Activated T-cell treated with anti-CD3 and anti-CD28 coated beads, Interleukin-2, amount 50 U/mL, for 4 hours (primary cell): ENCODE results near the gene ZXDC. TPM values are rescaled to one million over a fixed set of nuclear protein-coding genes. Genes with fewer than 3 reads are reported as not detected.

Experiments used
- ATAC-seq, 2 donors: fragments of 200-7000 bp; cut with Tn5 transposase; one replicate each; pipeline ENCODE4 v1.10.0; 2021
- DNase-seq: peaks from one replicate; pipeline ENCODE4 v3.0.0-alpha.2; 2020
- H3K27me3 Mint-ChIP-seq: one replicate; pipeline ENCODE4 v1.8.0; 2021; ENCODE audit warnings: low read depth, mixed read lengths
- H3K36me3 Mint-ChIP-seq: one replicate; pipeline ENCODE4 v1.8.0; 2022; ENCODE audit warnings: mixed read lengths; ENCODE audit not compliant: insufficient read depth
- H3K4me1 Mint-ChIP-seq: one replicate; pipeline ENCODE4 v1.8.0; 2021; ENCODE audit warnings: low read depth, mixed read lengths
- H3K4me3 Mint-ChIP-seq: one replicate; pipeline ENCODE4 v1.8.0; 2021; ENCODE audit warnings: mild to moderate bottlenecking, moderate library complexity, mixed read lengths
- H3K9me3 Mint-ChIP-seq: one replicate; pipeline ENCODE4 v1.8.0; 2021; ENCODE audit warnings: mixed read lengths
- total RNA-seq, 3 donors: library from RNA; stranded (reverse); gene quantifications; one replicate each; pipeline ENCODE4 v1.2.1, GENCODE V29; 2021

The ZXDC gene
- total RNA-seq, 3 donors from 2014 or later = 24.4 to 25.6 (median 25.6) TPM

DNA sequence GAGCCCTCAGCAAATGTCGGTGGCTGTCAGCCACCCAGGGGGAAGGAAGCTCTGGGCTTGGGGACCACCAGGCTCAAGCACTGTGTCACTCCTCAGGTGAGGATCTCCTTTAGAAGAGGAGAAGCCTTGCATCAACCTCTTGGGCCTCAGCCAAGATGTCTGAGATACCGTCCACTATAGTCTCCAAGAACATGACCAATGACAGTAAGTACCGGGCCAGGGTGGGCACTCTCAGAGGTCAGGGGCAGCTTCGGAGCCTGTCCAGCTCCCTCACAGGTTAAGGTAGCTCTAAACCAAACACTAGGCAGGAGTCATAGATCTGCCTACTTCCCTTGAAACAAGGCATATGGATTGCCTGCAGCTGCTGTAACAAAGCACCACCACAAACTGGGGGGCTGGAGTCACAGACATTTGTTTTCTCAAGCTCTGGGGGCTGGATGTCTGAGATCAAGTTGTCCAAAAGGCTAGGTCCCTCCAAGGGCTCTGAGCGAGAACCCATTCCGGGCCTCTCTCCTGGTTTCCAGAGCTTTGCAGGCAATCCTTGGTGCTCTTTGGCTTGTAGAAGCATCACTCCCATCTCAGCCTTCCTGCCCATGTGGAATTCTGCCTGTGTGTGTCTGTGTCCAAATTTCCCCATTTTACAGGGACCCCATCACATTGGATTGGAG is 79.7 kb downstream of the ZXDC start:
- ATAC-seq (no peak), DNase-seq (no peak)
- H3K36me3 Mint-ChIP-seq = no peaks in the 10 kb centered on the region
- peaks cover 40% of the 10 kb centered on the region for H3K27me3 Mint-ChIP-seq
- no peaks in the 10 kb centered on the region for H3K9me3 Mint-ChIP-seq
- no peak overlapping the region for H3K4me3 Mint-ChIP-seq
- H3K4me1 Mint-ChIP-seq = no peaks in the 10 kb centered on the region

DNA sequence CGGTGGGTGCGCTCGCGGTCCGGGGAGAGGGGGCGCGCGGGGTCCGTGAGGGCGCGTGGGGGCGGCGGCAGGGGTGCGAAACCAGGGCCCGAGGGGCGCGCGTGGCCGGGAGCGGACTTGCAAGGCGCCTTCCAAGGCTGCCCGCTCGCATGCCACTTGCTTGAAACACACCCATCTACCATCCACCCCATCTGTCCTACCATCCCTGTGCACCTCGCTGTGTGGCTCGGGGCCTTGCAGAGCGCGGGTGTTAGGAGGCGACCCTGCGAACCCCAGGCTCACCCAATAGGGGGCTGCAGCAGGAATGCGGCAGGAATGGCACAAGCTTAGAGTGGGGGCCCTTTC is 80.7 kb downstream of the ZXDC start:
- Mint-ChIP-seq H3K4me3 (no peak overlapping the region), H3K27me3 (peaks cover 49% of the 10 kb centered on the region), H3K36me3 (no peaks in the 10 kb centered on the region), H3K4me1 (no peaks in the 10 kb centered on the region), H3K9me3 (no peaks in the 10 kb centered on the region)
- ATAC-seq = no peak
- DNase-seq = no peak

- Mint-ChIP-seq H3K36me3 (no peaks in the 10 kb centered on the region), H3K27me3 (peaks cover 53% of the 10 kb centered on the region), H3K9me3 (no peaks in the 10 kb centered on the region), H3K4me3 (no peak within 1 kb of the TSS), H3K4me1 (peaks cover 2% of the 10 kb centered on the region)
- no peak for DNase-seq
- no peak for ATAC-seq
Measured at GRCh38 chr3:126394179-126394976, 81.3 kb downstream of the ZXDC start, which contains the start of gene CFAP100. Gene CFAP100 (plus strand): TSS chr3:126394909. CDS start chr3:126396001, 1,092 bp downstream.

- H3K4me1 Mint-ChIP-seq = peaks cover 2% of the 10 kb centered on the region
- H3K4me3 Mint-ChIP-seq = no peak overlapping the region
- DNase-seq (no peak), ATAC-seq (no peak)
- no peaks in the 10 kb centered on the region for H3K9me3 Mint-ChIP-seq
- no peaks in the 10 kb centered on the region for H3K36me3 Mint-ChIP-seq
- H3K27me3 Mint-ChIP-seq = peaks cover 56% of the 10 kb centered on the region
Measured at GRCh38 chr3:126393563-126393962, 82.1 kb downstream of the ZXDC start.

DNA sequence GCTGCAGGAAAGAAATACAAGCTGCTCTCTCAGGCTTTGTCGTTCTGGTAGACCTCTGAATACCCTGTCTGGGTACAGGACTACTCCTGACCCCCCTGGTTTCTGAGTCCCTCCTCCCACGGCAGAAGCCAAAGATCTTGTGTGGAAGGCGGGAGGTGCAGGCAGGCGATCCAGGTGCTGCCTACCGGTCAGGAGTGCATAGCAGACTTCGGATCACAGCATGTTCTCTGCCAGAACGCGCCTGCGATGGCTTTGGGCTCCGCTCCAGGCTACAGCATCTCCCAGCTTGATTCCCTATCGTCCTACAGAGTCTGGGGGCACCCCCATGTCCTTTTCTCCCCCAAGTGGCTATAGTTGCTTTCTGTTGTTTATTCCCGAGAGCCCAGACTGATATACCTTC is 83.4 kb downstream of the ZXDC start:
- H3K36me3 Mint-ChIP-seq = no peaks in the 10 kb centered on the region
- ATAC-seq (no peak), DNase-seq (no peak)
- H3K9me3 Mint-ChIP-seq = no peaks in the 10 kb centered on the region
- peaks cover 66% of the 10 kb centered on the region for H3K27me3 Mint-ChIP-seq
- peaks cover 2% of the 10 kb centered on the region for H3K4me1 Mint-ChIP-seq
- no peak overlapping the region for H3K4me3 Mint-ChIP-seq

DNA sequence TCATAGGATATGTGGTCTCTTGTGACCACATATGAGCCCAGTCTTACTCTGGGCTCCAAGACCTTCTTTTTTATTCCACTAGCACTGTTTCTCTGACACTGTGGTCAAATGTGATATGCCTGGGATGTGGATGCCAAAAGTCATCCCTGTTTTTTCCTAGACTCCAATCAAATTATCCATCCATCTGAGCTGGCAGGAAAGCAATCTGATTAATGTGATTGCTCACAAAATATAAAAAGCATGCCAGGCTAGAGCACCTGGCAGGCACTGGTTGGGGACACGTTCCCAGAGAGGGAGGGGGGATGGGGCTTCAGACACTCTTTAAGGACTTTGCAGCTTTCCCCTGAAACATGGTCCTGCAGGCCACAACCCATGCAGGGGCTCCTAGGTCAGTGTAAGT is 84.1 kb downstream of the ZXDC start:
- Mint-ChIP-seq H3K9me3 (no peaks in the 10 kb centered on the region), H3K4me3 (no peak overlapping the region), H3K27me3 (peaks cover 66% of the 10 kb centered on the region), H3K36me3 (no peaks in the 10 kb centered on the region), H3K4me1 (peaks cover 2% of the 10 kb centered on the region)
- ATAC-seq (no peak), DNase-seq (no peak)

DNA sequence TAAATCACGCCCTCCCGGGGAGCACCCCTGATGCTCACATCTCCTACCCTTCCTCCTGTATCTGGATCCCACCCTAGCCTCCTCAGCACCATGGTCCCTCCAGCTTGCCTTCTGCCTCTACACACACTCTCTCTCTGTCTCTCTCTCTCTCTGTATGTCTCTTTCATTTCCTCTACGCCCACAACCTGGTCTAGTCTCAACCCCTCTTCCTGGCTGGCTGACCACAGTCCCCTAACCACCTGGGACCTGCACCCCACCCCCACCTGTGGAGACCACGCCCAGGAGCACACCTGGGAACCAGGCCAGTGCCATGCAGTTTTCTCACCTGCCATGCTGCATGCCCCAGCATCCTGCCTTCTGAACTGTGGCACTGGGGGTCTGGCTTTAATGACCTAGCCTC is 84.9 kb downstream of the ZXDC start:
- Mint-ChIP-seq H3K27me3 (peaks cover 66% of the 10 kb centered on the region), H3K4me3 (no peak overlapping the region), H3K9me3 (no peaks in the 10 kb centered on the region), H3K4me1 (peaks cover 2% of the 10 kb centered on the region), H3K36me3 (no peaks in the 10 kb centered on the region)
- DNase-seq (no peak), ATAC-seq (no peak)

- H3K4me3 Mint-ChIP-seq = no peak overlapping the region
Measured at GRCh38 chr3:126390201-126390600, 85.5 kb downstream of the ZXDC start.

DNA sequence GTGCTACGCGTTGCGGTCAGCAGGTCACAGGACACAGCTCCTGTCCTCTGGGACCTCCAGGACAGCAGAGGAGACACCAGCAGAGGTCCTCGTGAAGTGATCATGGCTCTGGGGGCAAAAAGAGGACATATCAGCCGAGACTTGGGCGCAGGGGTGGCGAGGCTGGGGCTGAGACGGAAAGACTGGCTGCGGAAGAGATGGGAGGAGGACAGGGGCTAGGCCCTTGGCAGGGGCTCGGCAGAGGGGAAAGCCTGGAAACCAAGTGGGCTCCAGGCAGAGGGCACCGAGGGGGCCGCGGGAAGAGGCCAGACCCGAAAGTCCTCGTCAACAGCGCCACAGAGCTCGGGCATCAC is 85.9 kb downstream of the ZXDC start:
- Mint-ChIP-seq H3K4me3 (peak overlapping the region; percentile 27), H3K36me3 (no peaks in the 10 kb centered on the region), H3K9me3 (no peaks in the 10 kb centered on the region), H3K27me3 (peaks cover 67% of the 10 kb centered on the region), H3K4me1 (peaks cover 2% of the 10 kb centered on the region)
- DNase-seq (no peak), ATAC-seq (no peak)

More at GRCh38 chr3:126390201-126390600, 85.5 kb downstream of the ZXDC start:
- no peak for DNase-seq
- ATAC-seq = no peak
- no peaks in the 10 kb centered on the region for H3K36me3 Mint-ChIP-seq
- H3K9me3 Mint-ChIP-seq = no peaks in the 10 kb centered on the region
- H3K4me1 Mint-ChIP-seq = peaks cover 2% of the 10 kb centered on the region
- H3K27me3 Mint-ChIP-seq = peaks cover 65% of the 10 kb centered on the region

DNA sequence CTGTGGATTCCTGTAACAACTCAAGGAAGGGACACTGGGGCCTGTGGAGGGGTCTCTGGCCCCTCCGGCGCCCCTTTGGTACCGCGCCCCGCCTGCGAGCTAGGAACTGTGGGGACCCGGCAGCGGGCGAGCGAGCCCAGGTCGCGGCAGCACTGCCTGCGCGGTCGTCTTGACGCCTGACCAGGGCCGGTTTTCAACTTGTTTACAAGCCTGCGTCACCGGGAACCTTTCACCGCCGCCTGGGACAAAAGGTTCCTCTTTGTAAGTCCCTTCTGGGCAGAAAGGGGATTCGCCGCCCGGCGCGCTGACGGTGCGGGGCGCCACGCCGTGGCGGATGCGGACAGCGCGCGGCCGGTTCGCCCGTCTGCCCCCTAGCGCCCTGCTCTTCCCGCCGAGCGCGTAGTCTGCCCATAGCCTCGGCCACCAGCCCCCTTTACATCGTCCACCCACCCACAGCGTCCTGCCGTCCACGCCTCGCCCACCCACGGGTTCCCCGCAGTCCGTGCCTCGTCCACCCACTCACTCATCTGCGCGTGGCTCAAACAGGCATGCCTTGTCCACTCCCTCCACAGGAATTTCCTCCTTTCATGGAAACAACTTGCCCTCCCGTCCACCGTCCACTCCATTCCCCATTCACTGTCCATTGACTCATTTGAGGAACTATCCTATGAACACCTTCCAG is 86.4 kb downstream of the ZXDC start:
- Mint-ChIP-seq H3K27me3 (peaks cover 68% of the 10 kb centered on the region), H3K4me1 (peaks cover 2% of the 10 kb centered on the region), H3K36me3 (no peaks in the 10 kb centered on the region), H3K9me3 (no peaks in the 10 kb centered on the region), H3K4me3 (peak overlapping the region; percentile 27)
- DNase-seq (no peak), ATAC-seq (peak; percentile 83 to 84)

Other genes starting within 250 kb of the ZXDC start
- gene KLF15, start 118.5 kb downstream of the ZXDC start, total RNA-seq = under 1 TPM; 0.18 to 0.28 (median 0.22) TPM
- not detected for gene CFAP100, start 81.0 kb downstream of the ZXDC start, total RNA-seq
- not detected for gene UROC1, start 41.9 kb upstream of the ZXDC start, total RNA-seq
- gene CHST13, start 48.3 kb upstream of the ZXDC start, total RNA-seq = not detected
- not detected for gene C3orf22, start 83.0 kb upstream of the ZXDC start, total RNA-seq
- 1 to 10 TPM in 2 of 3 donors, under 1 TPM in 1; 0.76 to 2.3 (median 1.4) TPM for gene TXNRD3, start 179.2 kb upstream of the ZXDC start, total RNA-seq
- 10 to 100 TPM; 17.9 to 23.6 (median 21.4) TPM for gene CHCHD6, start 228.3 kb upstream of the ZXDC start, total RNA-seq